ENCODE data around the gene MOK.

Gene MOK

GRCh38 chr14:102262929-102263462 is 42.0 kb downstream of the MOK start:
- H3K27me3 ChIP-seq (ENCODE audit: control insufficient read depth, insufficient read depth, low read length) = no peaks in the 10 kb centered on the region
- no peaks in the 10 kb centered on the region for H3K9me3 ChIP-seq (ENCODE audit: control insufficient read depth, insufficient read depth, low read length)
- H3K9ac ChIP-seq (ENCODE audit: low read depth, low read length) = no peak overlapping the region
- peaks cover 4% of the 10 kb centered on the region; the same call in 1 of the 2 replicates for H3K4me1 ChIP-seq (ENCODE audit: control insufficient read depth, insufficient read depth, low read length)
- H3K27ac ChIP-seq (ENCODE audit: low read depth, low read length) = peak overlapping the region; percentile 36
- H3K4me3 ChIP-seq (ENCODE audit: low read depth, low read length) = no peak overlapping the region
- H3K36me3 ChIP-seq (ENCODE audit: control insufficient read depth, insufficient read depth, low read length) = no peaks in the 10 kb centered on the region

- H3K4me1 ChIP-seq (ENCODE audit: control insufficient read depth, insufficient read depth, low read length) = peaks cover 4% of the 10 kb centered on the region; the same call in 1 of the 2 replicates
- H3K27me3 ChIP-seq (ENCODE audit: control insufficient read depth, insufficient read depth, low read length) = no peaks in the 10 kb centered on the region
- no peak overlapping the region for H3K27ac ChIP-seq (ENCODE audit: low read depth, low read length)
- no peaks in the 10 kb centered on the region for H3K36me3 ChIP-seq (ENCODE audit: control insufficient read depth, insufficient read depth, low read length)
- H3K9ac ChIP-seq (ENCODE audit: low read depth, low read length) = no peak overlapping the region
- H3K9me3 ChIP-seq (ENCODE audit: control insufficient read depth, insufficient read depth, low read length) = no peaks in the 10 kb centered on the region
- H3K4me3 ChIP-seq (ENCODE audit: low read depth, low read length) = no peak overlapping the region
Measured at GRCh38 chr14:102258136-102258535, 46.8 kb downstream of the MOK start.

GRCh38 chr14:102256716-102257115 is 48.2 kb downstream of the MOK start:
- Histone ChIP-seq H3K27me3 (ENCODE audit: control insufficient read depth, insufficient read depth, low read length) (no peaks in the 10 kb centered on the region), H3K9me3 (ENCODE audit: control insufficient read depth, insufficient read depth, low read length) (no peaks in the 10 kb centered on the region), H3K4me1 (ENCODE audit: control insufficient read depth, insufficient read depth, low read length) (no peaks in the 10 kb centered on the region), H3K36me3 (ENCODE audit: control insufficient read depth, insufficient read depth, low read length) (no peaks in the 10 kb centered on the region), H3K27ac (ENCODE audit: low read depth, low read length) (no peak overlapping the region), H3K4me3 (ENCODE audit: low read depth, low read length) (no peak overlapping the region), H3K9ac (ENCODE audit: low read depth, low read length) (no peak overlapping the region)

- Histone ChIP-seq H3K27ac (ENCODE audit: low read depth, low read length) (no peak overlapping the region), H3K27me3 (ENCODE audit: control insufficient read depth, insufficient read depth, low read length) (no peaks in the 10 kb centered on the region), H3K36me3 (ENCODE audit: control insufficient read depth, insufficient read depth, low read length) (no peaks in the 10 kb centered on the region), H3K4me1 (ENCODE audit: control insufficient read depth, insufficient read depth, low read length) (no peaks in the 10 kb centered on the region), H3K9ac (ENCODE audit: low read depth, low read length) (no peak overlapping the region), H3K9me3 (ENCODE audit: control insufficient read depth, insufficient read depth, low read length) (no peaks in the 10 kb centered on the region), H3K4me3 (ENCODE audit: low read depth, low read length) (no peak overlapping the region)
Measured at GRCh38 chr14:102255401-102256190, 49.4 kb downstream of the MOK start.

- Histone ChIP-seq H3K27me3 (ENCODE audit: control insufficient read depth, insufficient read depth, low read length) (peaks cover 5% of the 10 kb centered on the region; the same call in 1 of the 2 replicates), H3K4me1 (ENCODE audit: control insufficient read depth, insufficient read depth, low read length) (peaks cover 7% of the 10 kb centered on the region), H3K27ac (ENCODE audit: low read depth, low read length) (no peak overlapping the region), H3K9me3 (ENCODE audit: control insufficient read depth, insufficient read depth, low read length) (no peaks in the 10 kb centered on the region), H3K9ac (ENCODE audit: low read depth, low read length) (no peak overlapping the region), H3K4me3 (ENCODE audit: low read depth, low read length) (no peak overlapping the region), H3K36me3 (ENCODE audit: control insufficient read depth, insufficient read depth, low read length) (no peaks in the 10 kb centered on the region)
Measured at GRCh38 chr14:102252834-102253801, 51.8 kb downstream of the MOK start.

- H3K9me3 ChIP-seq (ENCODE audit: control insufficient read depth, insufficient read depth, low read length) = no peaks in the 10 kb centered on the region
- no peak overlapping the region for H3K4me3 ChIP-seq (ENCODE audit: low read depth, low read length)
- no peak overlapping the region for H3K9ac ChIP-seq (ENCODE audit: low read depth, low read length)
- H3K27me3 ChIP-seq (ENCODE audit: control insufficient read depth, insufficient read depth, low read length) = peaks cover 18% of the 10 kb centered on the region
- no peak overlapping the region for H3K27ac ChIP-seq (ENCODE audit: low read depth, low read length)
- H3K4me1 ChIP-seq (ENCODE audit: control insufficient read depth, insufficient read depth, low read length) = peaks cover 19% of the 10 kb centered on the region
- H3K36me3 ChIP-seq (ENCODE audit: control insufficient read depth, insufficient read depth, low read length) = no peaks in the 10 kb centered on the region
Measured at GRCh38 chr14:102251161-102251560, 53.8 kb downstream of the MOK start.

- H3K36me3 ChIP-seq (ENCODE audit: control insufficient read depth, insufficient read depth, low read length) = no peaks in the 10 kb centered on the region
- H3K4me3 ChIP-seq (ENCODE audit: low read depth, low read length) = no peak overlapping the region
Measured at GRCh38 chr14:102250636-102251035, 54.3 kb downstream of the MOK start.

GRCh38 chr14:102249981-102250380 is 55.0 kb downstream of the MOK start:
- Histone ChIP-seq H3K4me1 (ENCODE audit: control insufficient read depth, insufficient read depth, low read length) (peaks cover 19% of the 10 kb centered on the region), H3K4me3 (ENCODE audit: low read depth, low read length) (no peak overlapping the region), H3K27ac (ENCODE audit: low read depth, low read length) (no peak overlapping the region), H3K27me3 (ENCODE audit: control insufficient read depth, insufficient read depth, low read length) (peaks cover 22% of the 10 kb centered on the region), H3K9ac (ENCODE audit: low read depth, low read length) (no peak overlapping the region), H3K9me3 (ENCODE audit: control insufficient read depth, insufficient read depth, low read length) (no peaks in the 10 kb centered on the region), H3K36me3 (ENCODE audit: control insufficient read depth, insufficient read depth, low read length) (no peaks in the 10 kb centered on the region)

More at GRCh38 chr14:102250636-102251035, 54.3 kb downstream of the MOK start:
- Histone ChIP-seq H3K4me1 (ENCODE audit: control insufficient read depth, insufficient read depth, low read length) (peaks cover 19% of the 10 kb centered on the region), H3K27me3 (ENCODE audit: control insufficient read depth, insufficient read depth, low read length) (peaks cover 22% of the 10 kb centered on the region), H3K9ac (ENCODE audit: low read depth, low read length) (no peak overlapping the region), H3K27ac (ENCODE audit: low read depth, low read length) (no peak overlapping the region), H3K9me3 (ENCODE audit: control insufficient read depth, insufficient read depth, low read length) (no peaks in the 10 kb centered on the region)

- Histone ChIP-seq H3K9me3 (ENCODE audit: control insufficient read depth, insufficient read depth, low read length) (no peaks in the 10 kb centered on the region), H3K27me3 (ENCODE audit: control insufficient read depth, insufficient read depth, low read length) (peaks cover 22% of the 10 kb centered on the region), H3K4me1 (ENCODE audit: control insufficient read depth, insufficient read depth, low read length) (peaks cover 19% of the 10 kb centered on the region), H3K9ac (ENCODE audit: low read depth, low read length) (no peak overlapping the region), H3K27ac (ENCODE audit: low read depth, low read length) (peak overlapping the region; percentile 17), H3K36me3 (ENCODE audit: control insufficient read depth, insufficient read depth, low read length) (no peaks in the 10 kb centered on the region), H3K4me3 (ENCODE audit: low read depth, low read length) (no peak overlapping the region)
Measured at GRCh38 chr14:102249041-102249440, 55.9 kb downstream of the MOK start.

GRCh38 chr14:102248121-102248520 is 56.8 kb downstream of the MOK start:
- H3K36me3 ChIP-seq (ENCODE audit: control insufficient read depth, insufficient read depth, low read length) = no peaks in the 10 kb centered on the region
- peak overlapping the region; percentile 65 for H3K27ac ChIP-seq (ENCODE audit: low read depth, low read length)
- H3K9me3 ChIP-seq (ENCODE audit: control insufficient read depth, insufficient read depth, low read length) = no peaks in the 10 kb centered on the region
- H3K9ac ChIP-seq (ENCODE audit: low read depth, low read length) = no peak overlapping the region
- peaks cover 19% of the 10 kb centered on the region for H3K4me1 ChIP-seq (ENCODE audit: control insufficient read depth, insufficient read depth, low read length)
- H3K27me3 ChIP-seq (ENCODE audit: control insufficient read depth, insufficient read depth, low read length) = peaks cover 22% of the 10 kb centered on the region
- H3K4me3 ChIP-seq (ENCODE audit: low read depth, low read length) = no peak overlapping the region
